IPS DF 6.9 (cell line): ENCODE results near the gene ARHGEF25.
"Not testable (repeated sequence)": the region's sequence is repeated elsewhere in the genome, so short reads cannot be mapped to it uniquely, and the experiment has no call there.

ENCODE experiments used
- DNase-seq: peaks from one replicate; pipeline ENCODE4 v3.0.0-alpha.2; 2013; ENCODE audit warnings: low read depth, low spot score
- H3K27ac ChIP-seq: one replicate; pipeline ENCODE4 v1.5.1; 2013; ENCODE audit warnings: low read length, control low read depth
- H3K27me3 ChIP-seq: 2 replicates; pipeline ENCODE4 v1.6.1; 2013; ENCODE audit warnings: mild to moderate bottlenecking, low read length; ENCODE audit not compliant: control insufficient read depth, insufficient read depth
- H3K36me3 ChIP-seq: 2 replicates; pipeline ENCODE4 v1.6.1; 2013; ENCODE audit warnings: low read length; ENCODE audit not compliant: control insufficient read depth, insufficient read depth
- H3K4me1 ChIP-seq: 2 replicates; pipeline ENCODE4 v1.6.1; 2013; ENCODE audit warnings: low read length; ENCODE audit not compliant: control insufficient read depth, insufficient read depth
- H3K4me3 ChIP-seq: 2 replicates; pipeline ENCODE4 v1.5.1; 2013; ENCODE audit warnings: mild to moderate bottlenecking, low read length
- H3K9me3 ChIP-seq: 2 replicates; pipeline ENCODE4 v1.6.1; 2013; ENCODE audit warnings: low read length, inconsistent platforms; ENCODE audit not compliant: control insufficient read depth, insufficient read depth
- WGBS: extraction: QIAGEN DNeasy Blood & Tissue Kit; methylation state at CpG from one replicate; pipeline ENCODE4 v1.1.7; 2013; ENCODE audit warnings: mixed read lengths, missing lambda C conversion rate; ENCODE audit not compliant: insufficient read length, insufficient coverage; 5-methylcytosine and 5-hydroxymethylcytosine counted together

The ARHGEF25 gene

GRCh38 chr12:57611108-57611826 lies at the start of gene ARHGEF25:
Gene ARHGEF25 (plus strand): TSS chr12:57611435. CDS start chr12:57611895, 460 bp downstream.
- no CpG with 5 or more reads among the region's 55 CpGs for WGBS
- no peak for DNase-seq

GRCh38 chr12:57563358-57563757 lies 47.9 kb upstream of the ARHGEF25 start:
- no peak for DNase-seq

More at GRCh38 chr12:57611108-57611826, at the start of gene ARHGEF25:
- Histone ChIP-seq H3K9me3 (no peaks in the 10 kb centered on the region), H3K27me3 (peaks cover 4% of the 10 kb centered on the region; the same call in 1 of the 2 replicates), H3K4me1 (peaks cover 5% of the 10 kb centered on the region), H3K36me3 (no peaks in the 10 kb centered on the region; the same call in 1 of the 2 replicates), H3K4me3 (peak within 1 kb of the TSS; percentile 73), H3K27ac (no peak within 1 kb of the TSS)

GRCh38 chr12:57564178-57564740 lies 47.0 kb upstream of the ARHGEF25 start:
- no peak overlapping the region for H3K4me3 ChIP-seq
- H3K27ac ChIP-seq: no peak overlapping the region
- no peaks in the 10 kb centered on the region for H3K9me3 ChIP-seq
- no peak for DNase-seq
- peaks cover 6% of the 10 kb centered on the region for H3K36me3 ChIP-seq
- WGBS: no CpG with 5 or more reads among the region's 7 CpGs
- H3K4me1 ChIP-seq: no peaks in the 10 kb centered on the region
- H3K27me3 ChIP-seq: no peaks in the 10 kb centered on the region

More at GRCh38 chr12:57563358-57563757, 47.9 kb upstream of the ARHGEF25 start:
- H3K36me3 ChIP-seq: peaks cover 3% of the 10 kb centered on the region; the same call in 1 of the 2 replicates
- no CpG with 5 or more reads among the region's 4 CpGs for WGBS
- no peak overlapping the region for H3K27ac ChIP-seq
- H3K9me3 ChIP-seq: no peaks in the 10 kb centered on the region
- H3K4me3 ChIP-seq: no peak overlapping the region
- no peaks in the 10 kb centered on the region for H3K4me1 ChIP-seq
- no peaks in the 10 kb centered on the region for H3K27me3 ChIP-seq

- no peak for DNase-seq
- no peaks in the 10 kb centered on the region for H3K4me1 ChIP-seq
- H3K36me3 ChIP-seq: peaks cover 23% of the 10 kb centered on the region
- no peak overlapping the region for H3K27ac ChIP-seq
- no peaks in the 10 kb centered on the region for H3K27me3 ChIP-seq
- no peak overlapping the region for H3K4me3 ChIP-seq
- no CpG with 5 or more reads among the region's 6 CpGs for whole genome bisulfite sequencing
- no peaks in the 10 kb centered on the region for H3K9me3 ChIP-seq
Observed at GRCh38 chr12:57568838-57569237, 42.4 kb upstream of the ARHGEF25 start.

GRCh38 chr12:57569858-57570257 lies 41.4 kb upstream of the ARHGEF25 start:
- Histone ChIP-seq H3K4me1 (no peaks in the 10 kb centered on the region), H3K27me3 (no peaks in the 10 kb centered on the region), H3K4me3 (no peak overlapping the region), H3K36me3 (peaks cover 21% of the 10 kb centered on the region), H3K27ac (no peak overlapping the region), H3K9me3 (no peaks in the 10 kb centered on the region)
- DNase-seq: no peak
- no CpG with 5 or more reads among the region's 18 CpGs for WGBS

- not testable (repeated sequence) for H3K4me3 ChIP-seq, DNase-seq, H3K27me3 ChIP-seq, H3K4me1 ChIP-seq, H3K27ac ChIP-seq, H3K9me3 ChIP-seq
- H3K36me3 ChIP-seq: peaks cover 21% of the 10 kb centered on the region
- WGBS: no CpG with 5 or more reads among the region's 13 CpGs
Observed at GRCh38 chr12:57570438-57570837, 40.8 kb upstream of the ARHGEF25 start.

- Histone ChIP-seq H3K4me1 (no peaks in the 10 kb centered on the region), H3K4me3 (no peak overlapping the region), H3K27ac (no peak overlapping the region), H3K27me3 (no peaks in the 10 kb centered on the region), H3K9me3 (no peaks in the 10 kb centered on the region), H3K36me3 (peaks cover 29% of the 10 kb centered on the region)
- DNase-seq: no peak
- WGBS: no CpG with 5 or more reads among the region's 12 CpGs
Observed at GRCh38 chr12:57571926-57572762, 39.1 kb upstream of the ARHGEF25 start.

- no peak for DNase-seq
- Histone ChIP-seq H3K27ac (no peak overlapping the region), H3K9me3 (no peaks in the 10 kb centered on the region), H3K36me3 (peaks cover 21% of the 10 kb centered on the region), H3K27me3 (no peaks in the 10 kb centered on the region), H3K4me3 (no peak overlapping the region), H3K4me1 (no peaks in the 10 kb centered on the region)
- no CpG with 5 or more reads among the region's 10 CpGs for WGBS
Observed at GRCh38 chr12:57574795-57575194, 36.4 kb upstream of the ARHGEF25 start.

GRCh38 chr12:57575771-57576612 lies 35.2 kb upstream of the ARHGEF25 start:
- WGBS: no CpG with 5 or more reads among the region's 12 CpGs
- H3K36me3 ChIP-seq: peaks cover 18% of the 10 kb centered on the region; the same call in 1 of the 2 replicates
- H3K4me3 ChIP-seq: no peak overlapping the region
- no peaks in the 10 kb centered on the region for H3K9me3 ChIP-seq
- no peak overlapping the region for H3K27ac ChIP-seq
- H3K27me3 ChIP-seq: no peaks in the 10 kb centered on the region
- no peak for DNase-seq
- no peaks in the 10 kb centered on the region for H3K4me1 ChIP-seq
